ENCODE data around the gene POLRMT.
"Not testable (repeated sequence)": the region's sequence is repeated elsewhere in the genome, so short reads cannot be mapped to it uniquely, and the experiment has no call there.

The POLRMT gene

GRCh38 chr19:590396-590745, 43.0 kb downstream of the POLRMT start:
- DNase-seq: peak; percentile 49

GRCh38 chr19:589693-590395, 43.5 kb downstream of the POLRMT start, which contains the start of gene HCN2:
HCN2 (plus strand) TSS chr19:589881; CDS start chr19:589946, 65 bp downstream.
- DNase-seq: no peak

GRCh38 chr19:588741-589692, 44.3 kb downstream of the POLRMT start:
- no peak for DNase-seq

GRCh38 chr19:588093-588740, 45.1 kb downstream of the POLRMT start:
- DNase-seq: peak; percentile 74

GRCh38 chr19:585551-586110, 47.7 kb downstream of the POLRMT start:
- no peak for DNase-seq

- DNase-seq: not testable (repeated sequence)
These were observed 48.2 kb downstream of the POLRMT start for GRCh38 chr19:585146-585545.

- DNase-seq: peak; percentile 72
These were observed 48.9 kb downstream of the POLRMT start for GRCh38 chr19:584240-585001.

GRCh38 chr19:583968-584239, 49.4 kb downstream of the POLRMT start:
- DNase-seq: no peak

- no peak for DNase-seq
These were observed 50.0 kb downstream of the POLRMT start for GRCh38 chr19:583198-583967.

- no peak for DNase-seq
These were observed 50.7 kb downstream of the POLRMT start for GRCh38 chr19:582497-583197.

- DNase-seq: no peak
These were observed 51.8 kb downstream of the POLRMT start for GRCh38 chr19:581399-582111.

- no peak for DNase-seq
These were observed 53.0 kb downstream of the POLRMT start for GRCh38 chr19:580274-580835.

GRCh38 chr19:579842-580155, 53.5 kb downstream of the POLRMT start:
- DNase-seq: no peak

- no peak for DNase-seq
These were observed 54.1 kb downstream of the POLRMT start for GRCh38 chr19:579111-579841.

GRCh38 chr19:577439-578392, 55.6 kb downstream of the POLRMT start:
- DNase-seq: no peak

- DNase-seq: no peak
These were observed 56.4 kb downstream of the POLRMT start for GRCh38 chr19:576768-577438.
